SW 1271 (cell line): Measurements from ENCODE around the gene PRICKLE1.

ENCODE experiments used
- DNase-seq, 2 experiments: peaks; one replicate each; lab custom pipeline; 2025; lab: John Stamatoyannopoulos, UW

Gene PRICKLE1

GRCh38 chr12:42448841-42449240 is 140.7 kb downstream of the PRICKLE1 start:
- no peak for DNase-seq

GRCh38 chr12:42447371-42447786 is 142.2 kb downstream of the PRICKLE1 start:
- DNase-seq: no peak

- no peak for DNase-seq
Measured at GRCh38 chr12:42446761-42447160, 142.8 kb downstream of the PRICKLE1 start.

DNA sequence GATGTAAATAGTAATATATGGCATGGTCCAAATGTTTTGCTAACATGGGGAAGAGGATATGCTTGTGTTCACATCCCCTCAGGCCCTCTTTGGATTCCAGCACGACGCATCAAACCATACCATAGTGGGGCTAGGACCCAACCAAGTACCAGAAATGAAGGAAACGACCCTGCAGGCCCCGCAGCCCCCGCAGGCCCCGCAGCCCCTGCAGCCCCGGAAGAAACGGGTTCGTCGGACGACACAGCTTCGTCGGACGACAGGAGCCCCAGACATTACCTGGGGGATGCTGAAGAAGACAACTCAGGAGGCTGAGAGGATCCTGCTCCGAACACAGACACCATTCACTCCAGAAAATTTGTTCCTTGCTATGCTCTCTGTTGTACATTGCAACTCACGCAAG is 143.7 kb downstream of the PRICKLE1 start:
- DNase-seq: no peak

DNA sequence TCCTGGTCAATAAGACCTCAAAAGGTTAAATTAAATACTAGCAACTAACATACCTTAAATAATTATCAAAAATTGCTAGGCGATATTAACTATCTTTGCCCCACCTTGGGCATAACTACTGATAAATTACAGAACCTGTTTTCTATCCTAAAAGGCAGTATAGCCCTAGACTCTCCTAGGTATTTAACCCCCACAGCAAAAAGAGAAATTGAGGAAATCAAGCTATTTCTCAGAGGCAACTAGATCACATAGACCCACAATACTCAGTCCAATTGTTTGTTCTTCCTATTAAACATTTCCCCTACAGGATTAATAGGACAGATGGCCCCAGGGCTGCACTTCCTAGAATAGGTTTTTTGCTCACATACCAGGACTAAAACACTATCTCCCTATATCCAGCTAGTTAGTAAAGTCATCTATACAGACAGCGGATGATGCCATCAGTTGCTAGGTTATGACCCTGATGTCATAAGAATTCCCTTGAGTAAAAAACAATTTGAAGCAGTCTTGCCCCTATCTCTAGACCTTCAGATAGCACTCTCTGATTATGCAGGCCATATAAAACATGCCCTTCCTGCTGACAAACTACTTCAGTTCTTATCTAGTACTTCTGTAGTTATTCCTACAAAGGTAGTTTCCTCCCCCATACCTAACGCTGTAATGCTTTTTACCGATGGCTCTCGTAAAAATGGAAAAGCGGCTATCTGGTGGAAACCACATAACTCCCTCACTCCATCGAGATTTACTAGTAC is 145.2 kb downstream of the PRICKLE1 start:
- DNase-seq: no peak

DNA sequence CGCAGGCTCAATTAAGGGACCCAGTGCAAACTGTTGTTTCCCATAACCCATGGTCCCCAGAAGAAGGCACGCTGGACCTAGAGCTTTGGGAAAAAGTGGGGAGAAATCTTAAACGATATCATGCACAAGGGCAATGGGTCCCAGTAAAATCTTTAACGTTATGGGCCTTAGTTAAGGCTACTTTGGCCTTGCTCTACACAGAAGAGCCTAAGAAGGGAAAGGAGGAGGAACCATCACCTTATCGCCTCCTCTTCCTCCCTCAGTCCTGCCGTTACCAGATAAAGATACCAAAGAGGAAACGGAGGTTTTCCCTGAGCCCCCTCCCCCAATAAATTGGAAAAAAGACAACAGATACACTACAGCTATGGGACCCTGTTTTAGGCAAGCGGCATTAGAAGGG is 146.7 kb downstream of the PRICKLE1 start:
- no peak for DNase-seq

- no peak for DNase-seq
Measured at GRCh38 chr12:42442311-42442759, 147.2 kb downstream of the PRICKLE1 start.

DNA sequence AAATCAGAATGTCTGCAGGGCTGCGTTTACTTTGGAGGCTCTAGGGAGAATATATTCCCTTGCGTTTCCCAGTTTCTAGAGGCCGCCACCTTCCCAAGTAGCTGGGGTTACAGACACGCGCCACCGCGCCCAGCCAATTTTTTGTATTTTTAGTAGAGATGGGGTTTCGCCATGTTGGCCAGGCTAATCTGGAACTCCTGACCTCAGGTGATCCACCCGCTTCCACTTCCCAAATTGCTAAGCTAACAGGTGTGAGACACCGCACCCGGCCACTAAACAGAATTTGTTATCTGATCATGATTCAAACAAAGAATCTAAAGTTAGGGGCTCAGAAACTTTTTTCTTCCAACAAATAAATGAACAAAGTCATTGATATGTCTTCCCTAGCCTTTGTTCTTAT is 148.9 kb downstream of the PRICKLE1 start:
- DNase-seq: no peak

DNA sequence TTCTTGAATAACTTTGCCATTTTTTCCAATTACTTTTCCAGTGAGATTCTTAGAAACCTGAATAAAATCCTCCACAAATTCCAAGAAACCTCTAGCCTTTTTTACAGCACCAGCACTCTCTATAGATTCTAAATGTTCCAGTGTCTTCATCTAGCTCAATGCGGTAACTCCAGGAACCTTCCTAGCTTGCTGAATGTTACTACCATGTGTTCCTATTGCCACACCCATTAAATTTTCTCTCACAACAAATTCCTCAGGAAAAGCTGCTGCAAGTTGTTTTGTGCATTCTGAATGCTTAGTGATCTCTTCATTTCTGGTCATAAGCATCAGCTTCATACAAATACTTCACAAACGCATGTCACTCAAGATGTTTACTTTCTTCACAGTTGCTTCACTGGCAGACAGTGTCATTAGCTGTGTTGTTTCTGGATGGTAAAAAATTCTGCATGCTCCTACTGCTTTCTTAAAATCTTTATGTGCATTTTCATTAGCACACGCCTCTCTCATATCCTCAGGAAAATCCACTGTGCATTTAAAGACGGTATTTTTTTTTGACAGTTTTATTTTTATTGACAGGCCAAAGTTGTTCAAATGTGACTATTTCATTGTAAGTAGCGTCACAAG is 156.9 kb downstream of the PRICKLE1 start:
- DNase-seq: no peak

DNA sequence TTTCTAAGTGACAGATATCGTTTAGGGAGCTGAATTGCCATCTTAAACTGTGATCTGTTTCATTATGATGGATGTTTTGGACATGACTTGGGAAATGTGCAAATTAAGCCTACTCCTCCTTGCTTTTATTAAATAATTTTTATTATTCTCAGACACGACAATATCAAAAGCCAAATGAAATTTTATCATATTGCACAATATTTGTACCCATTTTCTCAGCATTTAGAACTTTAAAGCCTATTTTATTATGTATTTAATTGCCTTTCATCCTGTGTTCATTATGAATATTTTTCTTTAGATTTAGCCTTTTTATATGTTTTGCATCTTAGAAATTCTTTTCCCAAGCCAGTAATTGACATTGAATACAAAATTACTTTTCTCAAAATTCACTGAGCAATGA is 160.7 kb downstream of the PRICKLE1 start:
- DNase-seq: no peak

DNA sequence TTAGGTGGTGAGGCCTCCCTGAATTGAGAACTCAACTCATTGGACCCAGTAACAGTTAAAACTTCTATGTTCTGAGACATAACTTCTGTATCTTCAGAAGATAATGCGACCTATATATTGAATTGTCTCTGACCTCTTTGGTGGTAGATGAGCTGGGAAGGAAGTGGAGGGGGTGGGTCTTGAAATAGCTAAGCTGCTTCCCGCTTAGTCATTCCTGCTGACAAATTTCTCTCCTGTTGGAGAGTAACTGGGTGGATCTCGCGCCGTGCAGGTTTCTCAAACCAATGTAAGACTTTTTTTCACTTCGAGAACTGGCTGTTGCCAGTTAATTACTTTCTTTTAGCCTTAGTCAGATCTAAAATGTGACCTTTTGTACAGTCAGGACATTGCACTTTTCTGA is 162.8 kb downstream of the PRICKLE1 start:
- peak; percentile 40 to 78 for DNase-seq

- DNase-seq: no peak
Measured at GRCh38 chr12:42422785-42423184, 166.8 kb downstream of the PRICKLE1 start.

DNA sequence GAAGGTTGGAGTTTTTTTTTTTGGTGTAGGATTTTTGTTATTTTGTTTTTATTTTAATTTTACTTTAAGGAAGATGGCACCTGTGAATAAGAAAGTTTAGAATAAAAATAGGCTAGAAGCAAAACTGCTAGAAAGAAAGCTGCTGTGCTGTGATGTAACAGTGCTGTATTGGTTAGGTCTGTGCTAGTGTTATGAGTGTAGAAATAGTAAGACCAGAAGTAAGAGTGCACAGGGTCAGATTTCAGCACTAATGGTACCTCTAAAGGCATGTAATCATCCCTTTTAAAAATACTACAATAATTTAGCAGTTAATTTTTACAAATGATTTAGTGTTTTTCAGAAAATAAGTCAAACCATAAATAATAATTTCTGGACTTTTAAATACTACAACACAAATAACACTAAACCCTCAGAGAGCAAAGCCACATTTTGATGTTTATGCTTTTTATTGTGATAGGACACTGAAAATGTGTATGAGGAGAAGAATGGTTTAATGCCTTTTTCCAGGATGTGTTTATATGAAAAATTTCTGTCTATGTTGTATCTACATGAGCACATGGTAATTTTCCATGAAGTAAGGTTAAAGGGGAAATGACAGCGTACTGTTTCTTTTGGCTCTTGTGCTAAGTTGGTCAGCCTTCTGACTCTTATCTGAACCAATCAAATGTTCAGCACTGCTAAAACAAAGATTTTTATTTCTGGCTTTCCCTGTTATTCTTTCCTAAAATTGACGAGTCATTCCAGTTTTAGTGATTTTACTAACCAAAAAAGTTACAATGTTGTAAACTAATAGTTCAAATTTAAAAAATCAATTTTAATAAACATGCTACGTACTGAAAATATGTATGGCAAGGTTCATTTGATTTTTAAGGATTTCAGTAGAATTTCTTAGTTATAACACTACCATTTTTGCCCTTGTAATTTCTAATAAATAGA is 167.4 kb downstream of the PRICKLE1 start:
- DNase-seq: no peak

DNA sequence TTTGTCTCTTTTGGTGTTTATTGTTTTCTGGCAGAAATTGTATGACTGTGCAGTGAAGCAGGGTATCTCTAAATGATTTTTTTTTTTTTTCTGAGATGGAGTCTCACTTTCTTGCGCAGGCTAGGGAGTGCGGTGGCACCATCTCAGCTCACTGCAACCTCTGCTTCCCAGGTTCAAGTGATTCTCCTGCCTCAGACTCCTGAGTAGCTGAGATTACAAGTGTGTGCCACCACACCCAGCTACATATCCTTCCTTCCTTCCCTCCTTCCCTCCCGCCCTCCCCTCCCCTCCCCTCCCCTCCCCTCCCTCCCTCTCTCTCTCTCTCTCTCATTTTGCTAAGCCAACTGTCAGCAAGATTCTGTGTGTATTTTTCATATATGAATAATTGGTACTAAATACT is 169.2 kb downstream of the PRICKLE1 start:
- DNase-seq: no peak

DNA sequence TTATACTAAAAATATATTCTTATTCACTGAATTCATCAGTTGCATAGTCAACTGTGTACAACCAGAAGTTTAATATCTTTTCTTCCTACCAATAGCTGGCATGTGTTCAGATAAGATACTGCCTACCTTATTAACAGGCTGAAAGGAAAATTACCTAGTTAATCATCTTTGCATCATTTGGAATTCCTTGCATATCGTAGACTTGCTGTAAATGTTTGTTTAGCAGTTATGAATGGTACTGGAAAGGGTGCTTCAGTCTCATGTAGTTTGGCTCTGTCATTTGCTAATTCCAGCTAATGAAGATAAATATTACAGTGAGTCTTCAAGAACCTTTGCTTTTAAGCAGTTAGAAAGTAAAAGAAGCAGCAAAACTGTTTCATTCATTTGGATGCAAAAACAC is 179.2 kb downstream of the PRICKLE1 start:
- DNase-seq: no peak

DNA sequence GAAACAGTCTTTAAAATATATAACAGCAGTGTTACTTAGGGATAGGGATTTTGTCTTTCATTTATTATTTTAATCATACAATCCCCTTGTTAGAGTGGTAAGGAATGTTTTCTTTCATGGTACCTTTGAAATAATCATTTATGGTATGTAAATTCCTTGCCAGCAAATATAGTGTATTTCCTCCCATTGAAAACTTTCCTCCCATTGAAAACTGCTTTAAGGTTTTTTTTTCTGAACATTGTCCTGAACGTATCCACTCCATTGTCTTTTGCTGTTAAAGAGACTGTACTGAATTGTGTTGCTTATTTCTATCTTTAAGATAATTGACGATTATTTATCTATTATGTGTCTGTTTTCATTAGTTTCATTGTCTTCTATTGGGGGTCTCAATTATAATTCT is 180.1 kb downstream of the PRICKLE1 start:
- DNase-seq: no peak

DNA sequence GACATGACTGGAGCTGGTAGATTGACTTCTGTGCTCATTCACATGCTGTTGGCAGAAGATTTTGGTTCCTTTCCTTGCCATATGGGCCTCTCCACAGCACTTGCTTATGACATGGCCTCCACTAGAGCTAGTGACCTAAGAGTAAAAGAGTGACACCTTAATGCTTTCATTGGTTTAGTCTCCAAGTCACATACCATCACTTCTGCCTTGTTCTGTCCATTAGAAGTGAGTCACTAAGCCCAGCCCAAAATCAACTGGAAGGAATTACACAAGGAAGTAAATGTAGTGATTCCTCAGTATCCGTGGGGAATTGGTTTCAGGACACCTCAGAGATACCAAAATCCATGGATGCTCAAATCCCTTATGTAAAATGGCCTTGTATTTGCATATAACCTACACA is 182.2 kb downstream of the PRICKLE1 start:
- no peak for DNase-seq
